H9 (cell line): ENCODE results near the gene MYBBP1A. TPM values are rescaled to one million over a fixed set of nuclear protein-coding genes. Genes with fewer than 3 reads are reported as not detected.

Experiments used
- DNase-seq: peaks from one replicate; pipeline ENCODE4 v3.0.0-alpha.2; 2017
- H2AFZ ChIP-seq: one replicate; pipeline ENCODE4 v1.6.1; 2013; ENCODE audit warnings: mild to moderate bottlenecking, low read length, control low read depth, moderate library complexity
- H2AK5ac ChIP-seq: 2 replicates; pipeline ENCODE4 v1.6.1; 2013; ENCODE audit warnings: low read length, control low read depth, mixed read lengths; ENCODE audit not compliant: insufficient read length
- H2BK120ac ChIP-seq: one replicate; pipeline ENCODE4 v1.6.1; 2013; ENCODE audit warnings: low read depth, mild to moderate bottlenecking, low read length, control low read depth, inconsistent platforms; ENCODE audit not compliant: poor library complexity, severe bottlenecking
- H2BK12ac ChIP-seq: 2 replicates; pipeline ENCODE4 v1.6.1; 2013; ENCODE audit warnings: low read length, control low read depth, mixed read lengths, low read depth; ENCODE audit not compliant: insufficient read length
- H2BK15ac ChIP-seq: 2 replicates; pipeline ENCODE4 v1.6.1; 2013; ENCODE audit warnings: low read depth, low read length, control low read depth
- H2BK20ac ChIP-seq: one replicate; pipeline ENCODE4 v1.6.1; 2013; ENCODE audit warnings: low read depth, mild to moderate bottlenecking, low read length, control low read depth, inconsistent platforms; ENCODE audit not compliant: poor library complexity, severe bottlenecking
- H2BK5ac ChIP-seq: 2 replicates; pipeline ENCODE4 v1.6.1; 2013; ENCODE audit warnings: low read length, control low read depth, mixed read lengths; ENCODE audit not compliant: insufficient read length
- H3K14ac ChIP-seq: 2 replicates; pipeline ENCODE4 v1.6.1; 2013; ENCODE audit warnings: low read length, control low read depth; ENCODE audit not compliant: insufficient read depth
- H3K18ac ChIP-seq: 2 replicates; pipeline ENCODE4 v1.6.1; 2013; ENCODE audit warnings: low read depth, mild to moderate bottlenecking, mixed read lengths, low read length, control low read depth; ENCODE audit not compliant: insufficient read length
- H3K23ac ChIP-seq: 2 replicates; pipeline ENCODE4 v1.6.1; 2013; ENCODE audit warnings: low read length, control low read depth, mixed read lengths, low read depth; ENCODE audit not compliant: insufficient read length
- H3K23me2 ChIP-seq: 2 replicates; pipeline ENCODE4 v1.6.1; 2013; ENCODE audit warnings: low read depth, mild to moderate bottlenecking, mixed read lengths, low read length, control low read depth; ENCODE audit not compliant: insufficient read length, poor library complexity, severe bottlenecking
- H3K27ac ChIP-seq: 2 replicates; pipeline ENCODE4 v1.5.1; 2013; ENCODE audit warnings: low read length, control low read depth, mixed read lengths, low read depth; ENCODE audit not compliant: insufficient read length
- H3K27me3 ChIP-seq: 2 replicates; pipeline ENCODE4 v1.6.1; 2013; ENCODE audit warnings: low read length, control low read depth, inconsistent platforms; ENCODE audit not compliant: insufficient read depth
- H3K4ac ChIP-seq: 2 replicates; pipeline ENCODE4 v1.6.1; 2013; ENCODE audit warnings: low read depth, mild to moderate bottlenecking, control low read depth, inconsistent platforms, low read length, moderate library complexity
- H3K4me1 ChIP-seq: 2 replicates; pipeline ENCODE4 v1.6.1; 2013; ENCODE audit warnings: low read length, control low read depth, inconsistent platforms; ENCODE audit not compliant: insufficient read depth
- H3K4me2 ChIP-seq: 2 replicates; pipeline ENCODE4 v1.6.1; 2013; ENCODE audit warnings: low read length, control low read depth, mixed read lengths; ENCODE audit not compliant: insufficient read length, insufficient read depth
- H3K56ac ChIP-seq: 2 replicates; pipeline ENCODE4 v1.6.1; 2013; ENCODE audit warnings: low read depth, mild to moderate bottlenecking, mixed read lengths, low read length, control low read depth; ENCODE audit not compliant: insufficient read length
- H3K79me1 ChIP-seq: 2 replicates; pipeline ENCODE4 v1.6.1; 2013; ENCODE audit warnings: low read depth, mild to moderate bottlenecking, moderate library complexity, low read length, control low read depth, inconsistent platforms; ENCODE audit not compliant: insufficient read depth, poor library complexity, severe bottlenecking
- H3K79me2 ChIP-seq: 2 replicates; pipeline ENCODE4 v1.6.1; 2013; ENCODE audit warnings: low read length, control low read depth, inconsistent platforms; ENCODE audit not compliant: insufficient read depth
- H3K9ac ChIP-seq: 2 replicates; pipeline ENCODE4 v1.6.1; 2013; ENCODE audit warnings: low read length, control low read depth, mixed read lengths; ENCODE audit not compliant: insufficient read length; ENCODE audit errors: extremely low read depth
- H3K9me3 ChIP-seq: one replicate; pipeline ENCODE4 v1.6.1; 2013; ENCODE audit warnings: low read depth, low read length, inconsistent platforms; ENCODE audit not compliant: control insufficient read depth
- H3T11ph ChIP-seq: one replicate; pipeline ENCODE4 v1.6.1; 2013; ENCODE audit warnings: mild to moderate bottlenecking, low read length, control low read depth, inconsistent platforms
- H4K20me1 ChIP-seq: one replicate; pipeline ENCODE4 v1.6.1; 2013; ENCODE audit not compliant: control insufficient read depth, insufficient read length, insufficient read depth
- H4K5ac ChIP-seq: 2 replicates; pipeline ENCODE4 v1.6.1; 2013; ENCODE audit warnings: low read depth, mild to moderate bottlenecking, mixed read lengths, low read length, control low read depth; ENCODE audit not compliant: insufficient read length
- H4K8ac ChIP-seq: replicated peaks from 2 replicates; pipeline ENCODE4 v1.6.1; 2013; ENCODE audit warnings: low read length, control low read depth, mixed read lengths, low read depth; ENCODE audit not compliant: insufficient read length
- H4K91ac ChIP-seq: 2 replicates; pipeline ENCODE4 v1.6.1; 2013; ENCODE audit warnings: low read depth, mild to moderate bottlenecking, moderate library complexity, mixed read lengths, low read length, control low read depth; ENCODE audit not compliant: insufficient read length
- H3K27ac Mint-ChIP-seq, 3 experiments: 2 replicates in 2 of 3; 3 replicates in 1 of 3; pipeline ENCODE4 v1.8.0; 2020 to 2021; ENCODE audit warnings: mixed read lengths in 3 of 3, mild to moderate bottlenecking in 1 of 3, moderate library complexity in 1 of 3
- H3K27me3 Mint-ChIP-seq: 2 replicates; pipeline ENCODE4 v1.8.0; 2021; ENCODE audit warnings: low read depth, mild to moderate bottlenecking, moderate library complexity, mixed read lengths
- H3K36me3 Mint-ChIP-seq, 3 experiments: 2 replicates in 2 of 3; 3 replicates in 1 of 3; pipeline ENCODE4 v1.8.0; 2020 to 2021; ENCODE audit warnings: low read depth in 3 of 3, mixed read lengths in 3 of 3; ENCODE audit not compliant: insufficient read depth in 1 of 3
- H3K4me1 Mint-ChIP-seq, 2 experiments: 2 replicates each; pipeline ENCODE4 v1.8.0; 2020; ENCODE audit warnings: mixed read lengths in 2 of 2
- H3K4me3 Mint-ChIP-seq, 2 experiments: 2 replicates in 1 of 2; 3 replicates in 1 of 2; pipeline ENCODE4 v1.8.0; 2020 to 2021; ENCODE audit warnings: mild to moderate bottlenecking in 2 of 2, mixed read lengths in 2 of 2, moderate library complexity in 1 of 2
- H3K9me3 Mint-ChIP-seq, 2 experiments: 2 replicates in 1 of 2; 3 replicates in 1 of 2; pipeline ENCODE4 v1.8.0; 2020; ENCODE audit warnings: mild to moderate bottlenecking in 2 of 2, mixed read lengths in 2 of 2, moderate library complexity in 1 of 2
- WGBS: extraction: QIAGEN DNeasy Blood & Tissue Kit; methylation state at CpG from one replicate; pipeline ENCODE4 v1.1.7; 2013; ENCODE audit warnings: missing lambda C conversion rate, low lambda C conversion rate, mixed read lengths; ENCODE audit not compliant: insufficient read length; ENCODE audit errors: extremely low coverage; 5-methylcytosine and 5-hydroxymethylcytosine counted together
- total RNA-seq: library from RNA; stranded (reverse); gene quantifications from 2 replicates; pipeline ENCODE4 v1.2.1, GENCODE V29; 2021
- TF ChIP-seq, protein P1 (sequence below): fragments of 200-600 bp; sonication (generic); conservative IDR thresholded peaks from 3 replicates; pipeline ENCODE4 v1.8.0; 2021; ENCODE audit warnings: antibody characterized with exemption, mild to moderate bottlenecking

The MYBBP1A gene
- total RNA-seq, 1 experiment from 2014 or later = 181 TPM

DNA sequence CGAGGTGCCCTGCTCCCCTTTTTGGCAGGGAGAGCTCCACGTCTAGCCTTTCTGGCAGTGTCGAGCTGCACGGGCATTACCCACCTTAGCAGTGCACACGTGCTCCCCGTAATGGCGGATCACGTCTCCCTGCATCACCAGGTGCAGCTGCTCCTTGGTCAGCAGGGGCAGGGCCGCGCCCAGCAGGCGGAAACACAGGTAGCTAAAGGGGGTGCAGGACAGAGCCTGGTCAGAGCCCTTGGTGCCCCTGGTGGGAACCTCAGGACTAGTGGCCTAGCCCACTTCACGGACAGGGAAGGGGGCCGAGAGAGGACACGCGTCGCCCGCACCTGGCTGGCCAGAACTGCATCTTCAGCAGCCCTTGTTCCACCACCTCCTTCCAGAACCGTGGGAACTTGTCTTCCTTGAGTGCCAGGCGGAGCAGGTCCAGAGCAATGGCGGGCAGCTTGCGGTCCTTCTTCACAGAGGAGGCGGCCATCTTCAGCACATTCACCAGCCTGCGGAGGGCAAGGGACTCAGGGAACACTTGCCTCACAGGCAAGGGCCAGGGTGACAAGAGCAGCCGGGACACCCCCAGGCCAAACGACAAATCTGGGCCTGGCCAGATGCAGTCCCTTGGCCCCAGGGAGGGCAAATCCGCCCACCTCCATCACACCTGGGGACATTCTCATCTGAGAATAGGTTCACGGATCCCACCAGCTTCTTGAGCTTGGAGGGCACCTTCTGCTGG, 3.2 kb downstream of the MYBBP1A start:
- peaks cover 9% of the 10 kb centered on the region; the same call in 1 of the 2 replicates for H3K79me2 ChIP-seq
- no peak overlapping the region for H3K23ac ChIP-seq
- peaks cover 11% of the 10 kb centered on the region for H3K23me2 ChIP-seq
- no peaks in the 10 kb centered on the region for H3K9me3 Mint-ChIP-seq
- H3K27ac Mint-ChIP-seq = no peak overlapping the region
- H2BK12ac ChIP-seq = no peak overlapping the region
- no peak overlapping the region for H3K9ac ChIP-seq
- peaks cover 19 to 29% of the 10 kb centered on the region in 2 experiments for H3K4me1 Mint-ChIP-seq
- peaks cover 3% of the 10 kb centered on the region for H4K20me1 ChIP-seq
- no peak overlapping the region for H3K56ac ChIP-seq
- no peak overlapping the region for H4K8ac ChIP-seq
- no peak overlapping the region for H2BK20ac ChIP-seq
- no peaks in the 10 kb centered on the region for H3K79me1 ChIP-seq
- H3K4me3 Mint-ChIP-seq = no peak overlapping the region
- H4K91ac ChIP-seq = no peak overlapping the region
- no peak overlapping the region for H2BK120ac ChIP-seq
- TF ChIP-seq, protein P1, sequence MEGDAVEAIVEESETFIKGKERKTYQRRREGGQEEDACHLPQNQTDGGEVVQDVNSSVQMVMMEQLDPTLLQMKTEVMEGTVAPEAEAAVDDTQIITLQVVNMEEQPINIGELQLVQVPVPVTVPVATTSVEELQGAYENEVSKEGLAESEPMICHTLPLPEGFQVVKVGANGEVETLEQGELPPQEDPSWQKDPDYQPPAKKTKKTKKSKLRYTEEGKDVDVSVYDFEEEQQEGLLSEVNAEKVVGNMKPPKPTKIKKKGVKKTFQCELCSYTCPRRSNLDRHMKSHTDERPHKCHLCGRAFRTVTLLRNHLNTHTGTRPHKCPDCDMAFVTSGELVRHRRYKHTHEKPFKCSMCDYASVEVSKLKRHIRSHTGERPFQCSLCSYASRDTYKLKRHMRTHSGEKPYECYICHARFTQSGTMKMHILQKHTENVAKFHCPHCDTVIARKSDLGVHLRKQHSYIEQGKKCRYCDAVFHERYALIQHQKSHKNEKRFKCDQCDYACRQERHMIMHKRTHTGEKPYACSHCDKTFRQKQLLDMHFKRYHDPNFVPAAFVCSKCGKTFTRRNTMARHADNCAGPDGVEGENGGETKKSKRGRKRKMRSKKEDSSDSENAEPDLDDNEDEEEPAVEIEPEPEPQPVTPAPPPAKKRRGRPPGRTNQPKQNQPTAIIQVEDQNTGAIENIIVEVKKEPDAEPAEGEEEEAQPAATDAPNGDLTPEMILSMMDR = no peak
- H3K4me2 ChIP-seq = no peak overlapping the region
- H4K5ac ChIP-seq = no peak overlapping the region
- H3K27me3 Mint-ChIP-seq = no peaks in the 10 kb centered on the region
- no peak overlapping the region for H3K27ac ChIP-seq
- no peak overlapping the region for H3K18ac ChIP-seq
- no peak for DNase-seq
- no peak overlapping the region for H2BK15ac ChIP-seq
- H3K14ac ChIP-seq = no peak overlapping the region
- no peak overlapping the region for H3T11ph ChIP-seq
- no peaks in the 10 kb centered on the region for H3K9me3 ChIP-seq
- H3K4me1 ChIP-seq = peaks cover 4% of the 10 kb centered on the region; the same call in 1 of the 2 replicates
- peaks cover 42 to 78% (median 64%) of the 10 kb centered on the region in 3 experiments for H3K36me3 Mint-ChIP-seq
- H3K4ac ChIP-seq = no peak overlapping the region
- H2AFZ ChIP-seq = no peak overlapping the region
- H2BK5ac ChIP-seq = no peak overlapping the region
- WGBS = no CpG with 5 or more reads among the region's 27 CpGs
- no peak overlapping the region for H2AK5ac ChIP-seq
- no peaks in the 10 kb centered on the region for H3K27me3 ChIP-seq
